Fibroblast of lung (primary cell): ENCODE data around the gene TFAM.

Source experiments
- CTCF ChIP-seq, 2 donors: IDR thresholded peaks in 1 of 2; conservative IDR thresholded peaks in 1 of 2; 1 replicate in 1 of 2; 2 replicates in 1 of 2; pipeline ENCODE4 v1.5.1; 2011 to 2012; ENCODE audit warnings: low read length in 2 of 2, control low read depth in 1 of 2, inconsistent platforms in 1 of 2, low read depth in 1 of 2, mild to moderate bottlenecking in 1 of 2
- EZH2 ChIP-seq: IDR thresholded peaks from 2 replicates; pipeline ENCODE4 v1.5.1; 2012; ENCODE audit warnings: low read length, control low read depth, mild to moderate bottlenecking; ENCODE audit errors: missing control alignments

- TF ChIP-seq CTCF (conservative IDR thresholded peaks at IDR 0.05 in 1 of 2, IDR thresholded peaks at IDR 0.05 in 1 of 2; ENCODE audit: low read depth in 1 of 2, low read length in 2 of 2) (no peak), EZH2 (no peak)
Observed at GRCh38 chr10:58433066-58433465, 47.9 kb downstream of the TFAM start.
